Testis (tissue), 3 donors: ENCODE data around the gene RNF11. TPM values are rescaled to one million over a fixed set of nuclear protein-coding genes. Genes with fewer than 3 reads are reported as not detected.

Experiments used
- DNase-seq: peaks from one replicate; pipeline ENCODE4 v3.0.0-alpha.2; 2019
- H3K27ac ChIP-seq, 2 donors: fragments of 200-600 bp; sonication (generic); one replicate each; pipeline ENCODE4 v1.5.1; 2019
- H3K27me3 ChIP-seq: fragments of 200-600 bp; sonication (generic); one replicate; pipeline ENCODE4 v1.5.1; 2019
- H3K36me3 ChIP-seq: fragments of 200-600 bp; sonication (generic); one replicate; pipeline ENCODE4 v1.5.1; 2017; ENCODE audit warnings: low read depth; ENCODE audit errors: missing control alignments
- H3K4me1 ChIP-seq: fragments of 200-600 bp; sonication (generic); one replicate; pipeline ENCODE4 v1.5.1; 2019
- H3K4me3 ChIP-seq, 2 donors: fragments of 200-600 bp; sonication (generic); one replicate each; pipeline ENCODE4 v1.5.1; 2017 to 2019
- H3K9me3 ChIP-seq: fragments of 200-600 bp; sonication (generic); one replicate; pipeline ENCODE4 v1.5.1; 2017
- POLR2A ChIP-seq: fragments of 450-650 bp; IDR thresholded peaks from one replicate; pipeline ENCODE4 v1.6.1; 2017; ENCODE audit warnings: antibody characterized with exemption, mild to moderate bottlenecking, moderate library complexity
- WGBS, 2 donors: methylation state at CpG; one replicate each; pipeline ENCODE4 v1.1.5; 2018; 5-methylcytosine and 5-hydroxymethylcytosine counted together
- intact Hi-C: fragments of 100-400 bp; cut with DNase I; formaldehyde crosslinking; loops from one replicate; pipeline ENCODE4 v1.15.1; 2023; ENCODE audit warnings: low total_unique reads
- polyA plus RNA-seq: library from polyadenylated mRNA; stranded (reverse); fragments of 350-450 nt; fragmentation: Illumina TruSeq; extraction: RNeasy Lipid Tissue Mini Kit (QIAGEN cat#74804); gene quantifications from one replicate; pipeline ENCODE4 v1.2.3, GENCODE V29; 2014; ENCODE audit warnings: low read depth, low replicate concordance; ENCODE audit not compliant: insufficient read depth
- total RNA-seq, 2 donors: library from RNA; depleted of rRNA; stranded (reverse); fragments of >200 nt; gene quantifications; one replicate each; pipeline ENCODE4 v1.2.3, GENCODE V29; 2016
- TF ChIP-seq, protein P1 (sequence below), 3 experiments: fragments of 450-650 bp in 2 of 3; fragments of 200-600 bp in 1 of 3; sonication (generic) in 1 of 3; IDR thresholded peaks; one replicate each; pipeline ENCODE4 v1.5.1; 2016 to 2019; ENCODE audit warnings: antibody characterized with exemption in 3 of 3, mild to moderate bottlenecking in 2 of 3, moderate library complexity in 1 of 3

Gene RNF11
- total and polyA plus RNA-seq, 3 donors from 2014 or later: 59.8 to 108 (median 89.7) TPM

DNA sequence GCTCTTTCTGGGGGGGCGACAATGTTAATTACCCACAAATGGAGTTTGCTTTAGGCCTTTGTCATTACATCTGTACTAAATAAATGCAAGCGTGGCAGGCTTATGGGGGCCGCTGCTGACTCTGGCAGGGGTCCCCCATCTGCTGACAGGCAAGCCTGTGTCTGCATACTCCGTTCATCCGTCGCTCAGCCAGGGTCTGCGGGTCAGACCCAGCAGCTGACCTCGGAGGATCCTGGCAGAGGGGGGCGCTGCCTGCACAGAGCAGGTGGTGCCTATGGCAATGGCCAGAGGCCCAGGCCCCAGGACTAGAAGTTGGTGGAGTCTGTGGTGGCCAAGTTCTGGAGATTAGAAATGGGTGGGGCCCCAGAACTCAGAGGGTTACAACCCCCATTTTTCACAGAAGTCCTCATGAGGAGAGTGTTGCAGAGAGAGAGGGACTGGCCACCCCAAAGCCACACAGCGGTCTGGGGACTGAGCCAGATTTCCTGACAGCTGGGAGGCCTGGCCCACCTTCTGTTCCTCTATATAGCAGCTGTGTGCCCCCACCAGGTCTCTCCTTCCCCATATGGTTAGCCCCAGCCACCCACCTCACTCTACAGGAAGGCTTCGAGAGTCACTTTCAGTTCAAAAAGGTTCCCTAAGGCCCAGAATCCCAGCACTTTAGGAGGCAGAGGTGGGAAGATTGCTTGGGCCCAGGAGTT lies 63.3 kb downstream of the RNF11 start:
- Histone ChIP-seq H3K4me3 (no peak overlapping the region), H3K36me3 (no peaks in the 10 kb centered on the region), H3K4me1 (peaks cover 14% of the 10 kb centered on the region), H3K9me3 (no peaks in the 10 kb centered on the region), H3K27me3 (no peaks in the 10 kb centered on the region), H3K27ac (no peak overlapping the region)
- TF ChIP-seq, protein P1, sequence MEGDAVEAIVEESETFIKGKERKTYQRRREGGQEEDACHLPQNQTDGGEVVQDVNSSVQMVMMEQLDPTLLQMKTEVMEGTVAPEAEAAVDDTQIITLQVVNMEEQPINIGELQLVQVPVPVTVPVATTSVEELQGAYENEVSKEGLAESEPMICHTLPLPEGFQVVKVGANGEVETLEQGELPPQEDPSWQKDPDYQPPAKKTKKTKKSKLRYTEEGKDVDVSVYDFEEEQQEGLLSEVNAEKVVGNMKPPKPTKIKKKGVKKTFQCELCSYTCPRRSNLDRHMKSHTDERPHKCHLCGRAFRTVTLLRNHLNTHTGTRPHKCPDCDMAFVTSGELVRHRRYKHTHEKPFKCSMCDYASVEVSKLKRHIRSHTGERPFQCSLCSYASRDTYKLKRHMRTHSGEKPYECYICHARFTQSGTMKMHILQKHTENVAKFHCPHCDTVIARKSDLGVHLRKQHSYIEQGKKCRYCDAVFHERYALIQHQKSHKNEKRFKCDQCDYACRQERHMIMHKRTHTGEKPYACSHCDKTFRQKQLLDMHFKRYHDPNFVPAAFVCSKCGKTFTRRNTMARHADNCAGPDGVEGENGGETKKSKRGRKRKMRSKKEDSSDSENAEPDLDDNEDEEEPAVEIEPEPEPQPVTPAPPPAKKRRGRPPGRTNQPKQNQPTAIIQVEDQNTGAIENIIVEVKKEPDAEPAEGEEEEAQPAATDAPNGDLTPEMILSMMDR (IDR thresholded peaks at IDR 0.05): no peak
- TF ChIP-seq POLR2A: no peak
- intact Hi-C loops: loop anchor here (10.0 kb wide), 2 partner anchors 105 to 225 kb away; no protein-coding TSS in a partner anchor
- DNase-seq: no peak
- 91 to 93% methylated on average over 10 to 11 of the region's 11 CpGs for WGBS, 2 donors

DNA sequence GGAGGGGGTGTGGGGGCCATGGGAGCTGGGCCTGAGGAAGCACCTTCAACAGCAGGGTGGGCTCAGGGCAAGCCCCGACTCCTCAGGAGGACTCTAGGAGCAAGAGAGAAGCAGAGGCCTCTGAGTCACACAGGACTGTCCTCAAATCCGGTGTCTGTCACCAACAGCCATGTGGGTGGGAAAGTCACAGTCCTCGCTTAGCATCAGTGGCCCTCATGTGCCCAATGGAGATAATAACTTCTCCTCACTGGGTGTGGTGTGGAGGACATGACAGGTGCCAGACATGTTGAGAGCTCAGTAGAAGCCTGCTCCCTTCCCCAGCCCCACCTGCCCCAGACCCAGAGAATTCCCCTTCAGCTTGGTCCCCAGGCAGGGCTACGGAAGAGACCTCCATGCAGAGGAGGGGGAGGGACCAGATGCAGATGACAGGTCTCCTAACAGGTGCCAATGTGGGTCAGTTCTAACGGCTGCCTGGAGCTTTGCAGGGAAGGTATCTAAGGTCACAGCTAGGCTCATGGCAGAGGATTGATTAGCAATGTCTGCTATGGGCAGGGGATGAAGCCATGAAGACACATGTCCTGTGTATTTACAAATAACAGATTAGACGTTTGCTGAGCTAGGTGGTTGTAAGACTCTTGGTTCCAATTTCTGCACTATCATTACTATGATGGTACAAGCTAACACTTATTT lies 64.1 kb downstream of the RNF11 start:
- H3K4me1 ChIP-seq: peaks cover 14% of the 10 kb centered on the region
- intact Hi-C loops: loop anchor here (10.0 kb wide), 2 partner anchors 105 to 225 kb away; no protein-coding TSS in a partner anchor
- no peaks in the 10 kb centered on the region for H3K9me3 ChIP-seq
- H3K27me3 ChIP-seq: no peaks in the 10 kb centered on the region
- H3K27ac ChIP-seq: no peak overlapping the region
- no peak for DNase-seq
- no peak overlapping the region for H3K4me3 ChIP-seq
- H3K36me3 ChIP-seq: no peaks in the 10 kb centered on the region
- 71 to 81% methylated on average over 3 to 6 of the region's 6 CpGs for WGBS, 2 donors
- TF ChIP-seq, protein P1 (IDR thresholded peaks at IDR 0.05): no peak
- TF ChIP-seq POLR2A: no peak

DNA sequence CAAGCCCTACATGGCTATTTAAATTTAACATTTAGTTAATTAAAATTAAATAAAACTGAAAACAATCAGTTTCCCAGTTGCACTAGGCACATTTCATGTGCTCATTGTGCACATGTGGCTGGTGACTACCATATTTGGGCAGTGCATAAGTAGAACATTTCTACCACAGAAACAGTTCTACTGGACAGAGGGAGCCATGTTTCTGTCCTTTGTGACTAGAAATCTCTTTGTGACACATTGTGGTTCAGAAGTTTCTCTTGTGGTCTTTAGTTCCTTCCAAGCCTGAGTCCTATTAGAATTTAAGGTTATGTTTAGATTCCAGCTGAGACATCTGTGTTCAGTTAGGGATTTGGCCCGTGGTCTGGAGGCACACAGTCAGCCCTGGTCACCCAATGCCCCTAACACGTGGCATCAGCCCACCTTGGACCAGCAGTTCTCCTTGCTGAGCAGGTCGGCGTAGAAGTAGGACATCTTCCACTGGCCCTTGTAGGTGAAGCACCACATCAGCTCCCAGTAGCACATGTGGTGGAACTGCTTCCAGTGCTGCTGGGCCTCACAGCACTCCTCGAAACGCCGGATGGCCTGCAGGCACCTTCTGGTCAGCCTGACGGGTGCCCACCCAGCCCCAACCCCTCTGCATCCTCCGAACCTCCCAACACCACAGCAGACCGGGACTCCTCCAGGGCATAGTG lies 65.2 kb downstream of the RNF11 start:
- WGBS, 2 donors: 74 to 92% methylated on average over 4 to 10 of the region's 10 CpGs
- H3K36me3 ChIP-seq: no peaks in the 10 kb centered on the region

DNA sequence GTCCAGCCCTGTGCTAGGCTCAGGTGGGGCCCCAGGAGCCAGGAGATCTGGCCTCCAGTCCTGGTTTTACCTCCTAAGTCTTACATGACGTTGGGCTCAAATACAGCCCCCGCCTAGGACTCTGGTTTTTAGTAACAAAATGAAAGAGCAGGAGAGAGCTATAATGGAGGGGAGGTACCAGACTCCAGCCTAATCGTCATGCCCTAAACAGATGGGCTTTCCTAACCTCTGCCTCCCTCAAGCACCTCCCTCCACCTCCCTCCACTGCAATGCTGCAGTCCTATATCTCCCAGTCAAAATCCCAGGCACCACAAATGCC lies 65.7 kb downstream of the RNF11 start:
- Histone ChIP-seq H3K9me3 (no peaks in the 10 kb centered on the region), H3K4me3 (no peak overlapping the region), H3K4me1 (peaks cover 7% of the 10 kb centered on the region), H3K36me3 (no peaks in the 10 kb centered on the region), H3K27ac (no peak overlapping the region), H3K27me3 (no peaks in the 10 kb centered on the region)
- no peak for TF ChIP-seq POLR2A
- TF ChIP-seq, protein P1 (IDR thresholded peaks at IDR 0.05): no peak
- 71 to 78% methylated on average over 2 to 3 of the region's 3 CpGs for WGBS, 2 donors
- intact Hi-C loops: no loop called here
- DNase-seq: no peak

More for the DNA sequence above, 65.2 kb downstream of the RNF11 start:
- Histone ChIP-seq H3K9me3 (no peaks in the 10 kb centered on the region), H3K4me1 (peaks cover 12% of the 10 kb centered on the region), H3K27me3 (no peaks in the 10 kb centered on the region), H3K4me3 (no peak overlapping the region), H3K27ac (no peak overlapping the region)
- no peak for DNase-seq
- TF ChIP-seq POLR2A: no peak
- TF ChIP-seq, protein P1 (IDR thresholded peaks at IDR 0.05): no peak
- intact Hi-C loops: no loop called here
